PC-9 (cell line): ENCODE measurements around the gene C11orf86. TPM values are rescaled to one million over a fixed set of nuclear protein-coding genes. Genes with fewer than 3 reads are reported as not detected.
A peak's percentile ranks its signal among the peaks of the same experiment; 100 is the strongest.

Experiments used
- BruUV-seq: library from RNA; stranded (reverse); fragments of 400-500 nt; replicated peaks from 2 replicates; lab custom pipeline; 2021; lab: Mats Ljungman, UMichigan
- CTCF ChIA-PET: fragments of 300-600 bp; sonication (Branson Sonifier 250); formaldehyde crosslinking; loops from one replicate; lab custom pipeline; 2022; ENCODE audit warnings: antibody characterized with exemption; lab: Charles Lee
- POLR2A ChIA-PET: fragments of 300-600 bp; sonication (Branson Sonifier 250); formaldehyde crosslinking; loops from one replicate; lab custom pipeline; 2022; ENCODE audit warnings: antibody characterized with exemption; ENCODE audit not compliant: unreplicated experiment; lab: Charles Lee
- DNase-seq, 2 experiments: peaks; one replicate each; pipeline versions ENCODE4 v3.0.0 to v3.0.0-alpha.2; 2015 to 2022; ENCODE audit warnings: mixed read lengths in 1 of 2
- H2AFZ ChIP-seq: fragments of 200-600 bp; sonication (generic); 2 replicates; pipeline ENCODE4 v1.8.1; 2017; ENCODE audit warnings: antibody characterized with exemption
- H3F3A ChIP-seq: fragments of 200-600 bp; sonication (generic); 2 replicates; pipeline ENCODE4 v1.8.1; 2017; ENCODE audit warnings: antibody characterized with exemption, mild to moderate bottlenecking, low read depth; ENCODE audit not compliant: insufficient read depth
- H3K27ac ChIP-seq: fragments of 200-600 bp; sonication (generic); 2 replicates; pipeline ENCODE4 v1.6.1; 2016; ENCODE audit warnings: mixed run types
- H3K27me3 ChIP-seq: fragments of 200-600 bp; sonication (generic); 2 replicates; pipeline ENCODE4 v1.6.1; 2016; ENCODE audit warnings: low read depth, mixed run types; ENCODE audit not compliant: insufficient read depth
- H3K36me3 ChIP-seq: fragments of 200-600 bp; sonication (generic); 2 replicates; pipeline ENCODE4 v1.6.1; 2016; ENCODE audit warnings: low read depth, mixed run types
- H3K4me1 ChIP-seq: fragments of 200-600 bp; sonication (generic); replicated peaks from 2 replicates; pipeline ENCODE4 v1.6.1; 2016; ENCODE audit warnings: mixed run types; ENCODE audit not compliant: insufficient read depth
- H3K4me2 ChIP-seq: fragments of 200-600 bp; sonication (generic); 2 replicates; pipeline ENCODE4 v1.6.1; 2017; ENCODE audit warnings: mixed run types
- H3K4me3 ChIP-seq: fragments of 200-600 bp; sonication (generic); 2 replicates; pipeline ENCODE4 v1.6.1; 2016; ENCODE audit warnings: mixed run types
- H3K79me2 ChIP-seq: fragments of 200-600 bp; sonication (generic); 2 replicates; pipeline ENCODE4 v1.6.1; 2017; ENCODE audit warnings: low read depth, mixed run types
- H3K9me2 ChIP-seq: fragments of 200-600 bp; sonication (generic); 2 replicates; pipeline ENCODE4 v1.8.1; 2017; ENCODE audit warnings: mild to moderate bottlenecking; ENCODE audit not compliant: insufficient read depth
- H3K9me3 ChIP-seq: fragments of 200-600 bp; sonication (generic); 2 replicates; pipeline ENCODE4 v1.8.1; 2016; ENCODE audit warnings: low read depth; ENCODE audit not compliant: insufficient read depth
- H4K20me1 ChIP-seq: fragments of 200-600 bp; sonication (generic); 2 replicates; pipeline ENCODE4 v1.8.1; 2017; ENCODE audit not compliant: insufficient read depth
- CTCF ChIP-seq: fragments of 200-600 bp; sonication (generic); conservative IDR thresholded peaks from 2 replicates; pipeline ENCODE4 v1.6.1; 2017; ENCODE audit warnings: mixed run types, antibody characterized with exemption, mild to moderate bottlenecking, moderate library complexity
- EZH2 ChIP-seq: fragments of 200-600 bp; sonication (generic); IDR thresholded peaks from 2 replicates; pipeline ENCODE4 v1.8.0; 2017; ENCODE audit warnings: antibody characterized with exemption, low read depth
- intact Hi-C: fragments of 100-400 bp; cut with micrococcal nuclease; formaldehyde crosslinking; loops from one replicate; pipeline ENCODE4 v1.10.0; 2022; ENCODE audit not compliant: unreplicated experiment
- total RNA-seq: library from RNA; stranded (reverse); gene quantifications from 2 replicates; pipeline ENCODE4 v1.2.3, GENCODE V29; 2021

The C11orf86 gene
- total RNA-seq, 1 experiment from 2014 or later, result not detected

GRCh38 chr11:67006029-67006884 lies 31.2 kb downstream of the C11orf86 start:
- no peaks in the 10 kb centered on the region for H3K9me3 ChIP-seq
- H3K4me2 ChIP-seq, result peak overlapping the region; percentile 69
- intact Hi-C loops, result no loop called here
- no peaks in the 10 kb centered on the region for H3K27me3 ChIP-seq
- no TSS peak for BruUV-seq
- TF ChIP-seq CTCF (no peak), EZH2 (no peak)
- H2AFZ ChIP-seq, result peak overlapping the region; percentile 89
- no peak overlapping the region for H3K27ac ChIP-seq
- H4K20me1 ChIP-seq, result no peaks in the 10 kb centered on the region
- no peaks in the 10 kb centered on the region for H3K9me2 ChIP-seq
- H3K4me3 ChIP-seq, result peak overlapping the region; percentile 52; the same call in 1 of the 2 replicates
- H3K79me2 ChIP-seq, result no peaks in the 10 kb centered on the region
- peaks cover 13% of the 10 kb centered on the region for H3K4me1 ChIP-seq
- ChIA-PET POLR2A (interaction anchor here (0.5 to 0.9 kb wide), 3 partner anchors 71 to 197 kb away, joined by 4 read pairs; no protein-coding TSS in a partner anchor), CTCF (interaction anchor here (0.7 kb wide), 1 partner anchor 16 kb away, joined by 25 read pairs; no protein-coding TSS in a partner anchor)
- H3K36me3 ChIP-seq, result no peaks in the 10 kb centered on the region
- peak; percentile 37 to 79 for DNase-seq
- H3F3A ChIP-seq, result peaks cover 6% of the 10 kb centered on the region; the same call in 1 of the 2 replicates

- BruUV-seq, result no TSS peak
- DNase-seq, result no peak
- H3K4me3 ChIP-seq, result no peak overlapping the region
- no peaks in the 10 kb centered on the region for H3K9me2 ChIP-seq
- peaks cover 13% of the 10 kb centered on the region for H3K4me1 ChIP-seq
- no peaks in the 10 kb centered on the region for H3K9me3 ChIP-seq
- H3K79me2 ChIP-seq, result no peaks in the 10 kb centered on the region
- TF ChIP-seq EZH2, result no peak
- no peak for TF ChIP-seq CTCF
- no peaks in the 10 kb centered on the region for H4K20me1 ChIP-seq
- H3K27ac ChIP-seq, result no peak overlapping the region
- H3K4me2 ChIP-seq, result peak overlapping the region; percentile 69
- H3F3A ChIP-seq, result peaks cover 6% of the 10 kb centered on the region; the same call in 1 of the 2 replicates
- no peaks in the 10 kb centered on the region for H3K36me3 ChIP-seq
- H2AFZ ChIP-seq, result peak overlapping the region; percentile 89
- intact Hi-C loops, result no loop called here
- no peaks in the 10 kb centered on the region for H3K27me3 ChIP-seq
- ChIA-PET CTCF (no interaction called here), POLR2A (no interaction called here)
Measured at GRCh38 chr11:67007126-67007525, 32.0 kb downstream of the C11orf86 start.

GRCh38 chr11:67010296-67010905 lies 35.3 kb downstream of the C11orf86 start:
- H3K9me3 ChIP-seq, result no peaks in the 10 kb centered on the region
- ChIA-PET CTCF (interaction anchor here (0.6 to 0.8 kb wide), 2 partner anchors 16 to 380 kb away, joined by 3 to 10 read pairs; no protein-coding TSS in a partner anchor), POLR2A (interaction anchor here (0.5 to 0.6 kb wide), 2 partner anchors 18 to 93 kb away, joined by 4 to 7 read pairs; no protein-coding TSS in a partner anchor)
- no TSS peak for BruUV-seq
- no peak overlapping the region for H3K27ac ChIP-seq
- H3K4me3 ChIP-seq, result no peak overlapping the region
- no peaks in the 10 kb centered on the region for H3K9me2 ChIP-seq
- H3K36me3 ChIP-seq, result no peaks in the 10 kb centered on the region
- intact Hi-C loops, result no loop called here
- H4K20me1 ChIP-seq, result no peaks in the 10 kb centered on the region
- H2AFZ ChIP-seq, result no peak overlapping the region
- TF ChIP-seq CTCF (no peak), EZH2 (no peak)
- H3K4me2 ChIP-seq, result no peak overlapping the region
- H3F3A ChIP-seq, result no peaks in the 10 kb centered on the region
- no peak for DNase-seq
- no peaks in the 10 kb centered on the region for H3K27me3 ChIP-seq
- no peaks in the 10 kb centered on the region for H3K79me2 ChIP-seq
- H3K4me1 ChIP-seq, result peaks cover 13% of the 10 kb centered on the region
